HG03139 (cell line): ENCODE data around the gene CA5A.
"Not testable (repeated sequence)": the region's sequence is repeated elsewhere in the genome, so short reads cannot be mapped to it uniquely, and the experiment has no call there.

ENCODE experiments used
- ATAC-seq: cut with Tn5 transposase; IDR thresholded peaks from one replicate; pipeline ENCODE4 v1.9.1; 2021; ENCODE audit not compliant: unreplicated experiment

The CA5A gene

GRCh38 chr16:87869061-87869878 is 67.1 kb downstream of the CA5A start, which contains the start of gene SLC7A5:
Gene SLC7A5, minus strand, starts transcription at chr16:87869507. Its CDS starts 85 bp downstream, at chr16:87869422.
- ATAC-seq, result peak; percentile 43

- peak; percentile 12 for ATAC-seq
These were observed 67.9 kb downstream of the CA5A start for GRCh38 chr16:87868254-87869029.

GRCh38 chr16:87865902-87866555 is 70.3 kb downstream of the CA5A start:
- not testable (repeated sequence) for ATAC-seq

GRCh38 chr16:87864331-87864989 is 71.9 kb downstream of the CA5A start:
- no peak for ATAC-seq

GRCh38 chr16:87863327-87863635 is 73.0 kb downstream of the CA5A start:
- ATAC-seq, result not testable (repeated sequence)

GRCh38 chr16:87862597-87863326 is 73.6 kb downstream of the CA5A start:
- ATAC-seq, result not testable (repeated sequence)

GRCh38 chr16:87861300-87862099 is 74.8 kb downstream of the CA5A start:
- not testable (repeated sequence) for ATAC-seq

- no peak for ATAC-seq
These were observed 75.6 kb downstream of the CA5A start for GRCh38 chr16:87860553-87861299.

GRCh38 chr16:87858151-87858993 is 78.0 kb downstream of the CA5A start:
- ATAC-seq, result not testable (repeated sequence)

GRCh38 chr16:87856791-87857228 is 79.5 kb downstream of the CA5A start:
- ATAC-seq, result no peak

- no peak for ATAC-seq
These were observed 80.2 kb downstream of the CA5A start for GRCh38 chr16:87855852-87856715.

GRCh38 chr16:87854907-87855683 is 81.2 kb downstream of the CA5A start:
- ATAC-seq, result no peak

GRCh38 chr16:87854053-87854906 is 82.0 kb downstream of the CA5A start:
- no peak for ATAC-seq

GRCh38 chr16:87853411-87854052 is 82.8 kb downstream of the CA5A start:
- no peak for ATAC-seq

GRCh38 chr16:87851601-87852000 is 84.7 kb downstream of the CA5A start:
- ATAC-seq, result no peak
